ENCODE results near the gene FTO.

The FTO gene

GRCh38 chr16:53707671-53708070 lies 3.7 kb downstream of the FTO start:
- peaks cover 10% of the 10 kb centered on the region; the same call in 1 of the 2 replicates for H3K4me1 ChIP-seq (ENCODE audit: low read length)
- H3K79me2 ChIP-seq (ENCODE audit: low read length) = peaks cover 70% of the 10 kb centered on the region
- no peaks in the 10 kb centered on the region for H3K9me3 ChIP-seq (replicated peaks; ENCODE audit: insufficient read depth, low read length)
- no peak for DNase-seq
- H3K27ac ChIP-seq (ENCODE audit: low read length) = no peak overlapping the region
- H4K20me1 ChIP-seq (ENCODE audit: insufficient read depth, low read length) = no peaks in the 10 kb centered on the region
- H3K4me2 ChIP-seq (ENCODE audit: low read depth, low read length) = no peak overlapping the region
- H3F3A ChIP-seq (ENCODE audit: insufficient read depth, low read length) = no peaks in the 10 kb centered on the region
- TF ChIP-seq EZH2 (optimal IDR thresholded peaks at IDR 0.05; ENCODE audit: low read depth, low read length) = no peak
- no peak for TF ChIP-seq CTCF (IDR thresholded peaks at IDR 0.05; ENCODE audit: low read length)
- TF ChIP-seq EZH2phosphoT487 (IDR thresholded peaks at IDR 0.05; ENCODE audit: low read length) = no peak
- H3K9ac ChIP-seq (ENCODE audit: low read length) = no peak overlapping the region
- H2AFZ ChIP-seq (ENCODE audit: low read length) = no peak overlapping the region
- H3K27me3 ChIP-seq (replicated peaks; ENCODE audit: insufficient read depth, low read length) = no peaks in the 10 kb centered on the region
- H3K36me3 ChIP-seq (replicated peaks; ENCODE audit: insufficient read depth, low read length) = no peaks in the 10 kb centered on the region
- H3K4me3 ChIP-seq (ENCODE audit: low read length) = no peak overlapping the region
- H3K9me2 ChIP-seq (replicated peaks; ENCODE audit: insufficient read depth, low read length) = no peaks in the 10 kb centered on the region

GRCh38 chr16:53708490-53708889 lies 4.5 kb downstream of the FTO start:
- Histone ChIP-seq H3F3A (ENCODE audit: insufficient read depth, low read length) (no peaks in the 10 kb centered on the region), H3K9me3 (replicated peaks; ENCODE audit: insufficient read depth, low read length) (no peaks in the 10 kb centered on the region), H3K36me3 (replicated peaks; ENCODE audit: insufficient read depth, low read length) (no peaks in the 10 kb centered on the region), H3K4me3 (ENCODE audit: low read length) (no peak overlapping the region), H3K9me2 (replicated peaks; ENCODE audit: insufficient read depth, low read length) (no peaks in the 10 kb centered on the region), H3K4me1 (ENCODE audit: low read length) (peaks cover 10% of the 10 kb centered on the region; the same call in 1 of the 2 replicates), H3K27ac (ENCODE audit: low read length) (no peak overlapping the region), H4K20me1 (ENCODE audit: insufficient read depth, low read length) (no peaks in the 10 kb centered on the region), H3K79me2 (ENCODE audit: low read length) (peaks cover 71% of the 10 kb centered on the region), H3K4me2 (ENCODE audit: low read depth, low read length) (no peak overlapping the region), H3K27me3 (replicated peaks; ENCODE audit: insufficient read depth, low read length) (no peaks in the 10 kb centered on the region), H2AFZ (ENCODE audit: low read length) (no peak overlapping the region), H3K9ac (ENCODE audit: low read length) (no peak overlapping the region)
- TF ChIP-seq EZH2 (optimal IDR thresholded peaks at IDR 0.05; ENCODE audit: low read depth, low read length) (no peak), CTCF (IDR thresholded peaks at IDR 0.05; ENCODE audit: low read length) (no peak), EZH2phosphoT487 (IDR thresholded peaks at IDR 0.05; ENCODE audit: low read length) (no peak)
- DNase-seq = no peak

- H3K4me3 ChIP-seq (ENCODE audit: low read length) = no peak overlapping the region
- H3K4me2 ChIP-seq (ENCODE audit: low read depth, low read length) = no peak overlapping the region
- no peak overlapping the region for H2AFZ ChIP-seq (ENCODE audit: low read length)
- H4K20me1 ChIP-seq (ENCODE audit: insufficient read depth, low read length) = no peaks in the 10 kb centered on the region
- no peaks in the 10 kb centered on the region for H3K9me2 ChIP-seq (replicated peaks; ENCODE audit: insufficient read depth, low read length)
- peaks cover 76% of the 10 kb centered on the region for H3K79me2 ChIP-seq (ENCODE audit: low read length)
- H3K27ac ChIP-seq (ENCODE audit: low read length) = no peak overlapping the region
- H3K36me3 ChIP-seq (replicated peaks; ENCODE audit: insufficient read depth, low read length) = no peaks in the 10 kb centered on the region
- no peaks in the 10 kb centered on the region for H3F3A ChIP-seq (ENCODE audit: insufficient read depth, low read length)
- no peak for DNase-seq
- TF ChIP-seq EZH2phosphoT487 (IDR thresholded peaks at IDR 0.05; ENCODE audit: low read length) (no peak), CTCF (IDR thresholded peaks at IDR 0.05; ENCODE audit: low read length) (no peak), EZH2 (optimal IDR thresholded peaks at IDR 0.05; ENCODE audit: low read depth, low read length) (no peak)
- no peak overlapping the region for H3K9ac ChIP-seq (ENCODE audit: low read length)
- H3K4me1 ChIP-seq (ENCODE audit: low read length) = no peaks in the 10 kb centered on the region
- H3K27me3 ChIP-seq (replicated peaks; ENCODE audit: insufficient read depth, low read length) = no peaks in the 10 kb centered on the region
- no peaks in the 10 kb centered on the region for H3K9me3 ChIP-seq (replicated peaks; ENCODE audit: insufficient read depth, low read length)
Observed at GRCh38 chr16:53711390-53711789, 7.4 kb downstream of the FTO start.
